Endothelial cell of umbilical vein (primary cell): ENCODE measurements around the gene ENTREP1. TPM values are rescaled to one million over a fixed set of nuclear protein-coding genes. Genes with fewer than 3 reads are reported as not detected.

ENCODE experiments used
- BruUV-seq: library from RNA; stranded (reverse); fragments of 400-500 nt; replicated peaks from 2 replicates; lab custom pipeline; 2021; lab: Mats Ljungman, UMichigan
- CTCF ChIA-PET: fragments of 300-600, 350-600 bp; sonication (Branson Sonifier 250); formaldehyde crosslinking; loops from one replicate; lab custom pipeline; 2021; ENCODE audit warnings: antibody characterized with exemption, inconsistent platforms; lab: Charles Lee
- POLR2A ChIA-PET: fragments of 300-600, 350-600 bp; sonication (Branson Sonifier 250); formaldehyde crosslinking; loops from one replicate; lab custom pipeline; 2021; ENCODE audit warnings: antibody characterized with exemption, inconsistent platforms; lab: Charles Lee
- DNase-seq: peaks from one replicate; pipeline ENCODE4 v3.0.0-alpha.2; 2011; ENCODE audit warnings: low read depth, low spot score
- FAIRE-seq: peaks from 2 replicates; lab custom pipeline; 2011; peaks lifted over from hg19 to GRCh38; lab: Jason Lieb, UNC
- H2AFZ ChIP-seq: 2 replicates; pipeline ENCODE4 v1.6.0; 2012; ENCODE audit warnings: low read depth, low read length, control low read depth, inconsistent platforms
- H3K27ac ChIP-seq: 2 replicates; pipeline ENCODE4 v1.5.1; 2011; ENCODE audit warnings: low read depth, mild to moderate bottlenecking, control low read depth, low read length, moderate library complexity; ENCODE audit not compliant: insufficient read depth
- H3K27me3 ChIP-seq, 2 experiments: 2 replicates each; pipeline versions ENCODE4 v1.6.0 to v1.6.1; 2011; ENCODE audit warnings: low read length in 2 of 2, mixed read lengths in 1 of 2; ENCODE audit not compliant: control insufficient read depth in 2 of 2, insufficient read depth in 2 of 2
- H3K36me3 ChIP-seq, 2 experiments: 2 replicates in 1 of 2; 3 replicates in 1 of 2; pipeline ENCODE4 v1.5.1; 2011; ENCODE audit warnings: low read length in 2 of 2, mild to moderate bottlenecking in 1 of 2, moderate library complexity in 1 of 2; ENCODE audit not compliant: control insufficient read depth in 2 of 2, insufficient read depth in 2 of 2; ENCODE audit errors: extremely low read depth in 1 of 2
- H3K4me1 ChIP-seq: 3 replicates; pipeline ENCODE4 v1.5.1; 2011; ENCODE audit warnings: mild to moderate bottlenecking, low read length; ENCODE audit not compliant: control insufficient read depth, insufficient read depth; ENCODE audit errors: extremely low read depth
- H3K4me2 ChIP-seq: 2 replicates; pipeline ENCODE4 v1.6.1; 2011; ENCODE audit warnings: low read length, control low read depth, mixed read lengths; ENCODE audit not compliant: insufficient read depth
- H3K4me3 ChIP-seq, 3 experiments: fragments of 200-600 bp in 1 of 3; sonication (generic), shearing (Covaris generic) in 1 of 3; replicated peaks in 1 of 3; 2 replicates each; pipeline ENCODE4 v1.5.1; 2011 to 2016; ENCODE audit warnings: control low read depth in 3 of 3, low read length in 3 of 3, mild to moderate bottlenecking in 2 of 3, inconsistent platforms in 1 of 3, low read depth in 1 of 3, moderate library complexity in 1 of 3; ENCODE audit not compliant: insufficient read depth in 1 of 3
- H3K79me2 ChIP-seq: 2 replicates; pipeline ENCODE4 v1.6.0; 2012; ENCODE audit warnings: low read length, inconsistent platforms; ENCODE audit not compliant: control insufficient read depth, insufficient read depth
- H3K9ac ChIP-seq: replicated peaks from 2 replicates; pipeline ENCODE3; 2011; ENCODE audit warnings: low read length, control low read depth; ENCODE audit not compliant: insufficient read depth; ENCODE audit errors: extremely low read depth
- H3K9me1 ChIP-seq: replicated peaks from 3 replicates; pipeline ENCODE4 v1.6.0; 2011; ENCODE audit warnings: mild to moderate bottlenecking, low read length; ENCODE audit not compliant: control insufficient read depth, insufficient read depth; ENCODE audit errors: extremely low read depth
- H3K9me3 ChIP-seq: replicated peaks from 2 replicates; pipeline ENCODE4 v1.5.1; 2012; ENCODE audit warnings: low read length, inconsistent platforms; ENCODE audit not compliant: control insufficient read depth, insufficient read depth
- H4K20me1 ChIP-seq: replicated peaks from 2 replicates; pipeline ENCODE3; 2011; ENCODE audit warnings: mild to moderate bottlenecking, low read length; ENCODE audit not compliant: control insufficient read depth, insufficient read depth; ENCODE audit errors: extremely low read depth
- CTCF ChIP-seq, 2 donors: IDR thresholded peaks; 1 replicate in 1 of 2; 2 replicates in 1 of 2; pipeline ENCODE4 v1.5.1; 2011; ENCODE audit warnings: low read length in 2 of 2, mild to moderate bottlenecking in 2 of 2, moderate library complexity in 2 of 2, control low read depth in 1 of 2, inconsistent platforms in 1 of 2, low read depth in 1 of 2; ENCODE audit not compliant: insufficient read depth in 1 of 2; ENCODE audit errors: extremely low read depth in 1 of 2
- EZH2 ChIP-seq: IDR thresholded peaks from 2 replicates; pipeline ENCODE4 v1.6.1; 2012; ENCODE audit warnings: borderline replicate concordance, low read depth, mild to moderate bottlenecking, moderate library complexity, low read length, inconsistent platforms; ENCODE audit not compliant: severe bottlenecking
- FOS ChIP-seq: IDR thresholded peaks from 2 replicates; pipeline ENCODE4 v1.6.1; 2011; ENCODE audit warnings: mild to moderate bottlenecking, low read length, moderate library complexity, borderline replicate concordance; ENCODE audit not compliant: insufficient read depth
- GATA2 ChIP-seq: IDR thresholded peaks from 2 replicates; pipeline ENCODE4 v1.7.0; 2011; ENCODE audit warnings: low read depth, mild to moderate bottlenecking, moderate library complexity, mixed read lengths, low read length; ENCODE audit not compliant: insufficient read length, insufficient read depth
- JUN ChIP-seq: IDR thresholded peaks from 2 replicates; pipeline ENCODE4 v1.6.1; 2011; ENCODE audit warnings: borderline replicate concordance, low read depth; ENCODE audit not compliant: insufficient read length, insufficient read depth
- MAX ChIP-seq: IDR thresholded peaks from 2 replicates; pipeline ENCODE4 v1.6.1; 2011; ENCODE audit not compliant: insufficient read depth, insufficient read length
- MYC ChIP-seq: IDR thresholded peaks from one replicate; pipeline ENCODE4 v1.6.1; 2011; ENCODE audit warnings: mild to moderate bottlenecking, low read depth, low read length
- POLR2A ChIP-seq: IDR thresholded peaks from 2 replicates; pipeline ENCODE4 v1.6.1; 2012; ENCODE audit warnings: low read depth, mild to moderate bottlenecking, control low read depth, low read length
- POLR2AphosphoS5 ChIP-seq: IDR thresholded peaks from 2 replicates; pipeline ENCODE4 v1.6.1; 2012; ENCODE audit warnings: low read depth, mild to moderate bottlenecking, control low read depth, low read length, moderate library complexity; ENCODE audit not compliant: insufficient read depth
- dilution Hi-C: fragments of 300-500 bp; cut with MboI; formaldehyde crosslinking; loops from one replicate; pipeline ENCODE4 v1.15.0; 2019; ENCODE audit warnings: low sequenced_read_pairs; ENCODE audit not compliant: extremely low pct_ligation_motif_present
- intact Hi-C: fragments of 100-400 bp; cut with micrococcal nuclease; formaldehyde crosslinking; loops from one replicate; pipeline ENCODE4 v1.10.0; 2022
- polyA plus RNA-seq, 4 experiments: library from polyadenylated mRNA; depleted of rRNA in 3 of 4; stranded (reverse) in 3 of 4; unstranded in 1 of 4; fragments of >200 nt; gene quantifications; 2 replicates each; pipeline versions ENCODE4 v1.2.1 to v1.2.3, GENCODE V29; 2011 to 2012; ENCODE audit warnings: missing spikeins in 1 of 4
- total RNA-seq: library from RNA; stranded (reverse); gene quantifications from 2 replicates; pipeline ENCODE4 v1.2.3, GENCODE V29; 2021

The ENTREP1 gene
- total and polyA plus RNA-seq, 2 donors (not counting 3 experiments of a cell fraction or from before 2014, with no cell fraction given): 7.1 to 13.5 TPM

- Histone ChIP-seq H3K36me3 (no peaks in the 10 kb centered on the region), H3K9me1 (no peaks in the 10 kb centered on the region), H3K9ac (no peak overlapping the region), H3K79me2 (no peaks in the 10 kb centered on the region), H4K20me1 (no peaks in the 10 kb centered on the region), H2AFZ (no peak overlapping the region), H3K27me3 (no peaks in the 10 kb centered on the region), H3K4me3 (no peak overlapping the region), H3K4me1 (peaks cover 2% of the 10 kb centered on the region), H3K9me3 (no peaks in the 10 kb centered on the region), H3K4me2 (no peak overlapping the region), H3K27ac (no peak overlapping the region)
- no TSS peak for BruUV-seq
- DNase-seq (no peak), FAIRE-seq (no peak)
- intact Hi-C loops: no loop called here
- ChIA-PET CTCF (no interaction called here), POLR2A (no interaction called here)
- no peak for TF ChIP-seq GATA2
- TF ChIP-seq FOS: no peak
- no peak for TF ChIP-seq CTCF (IDR thresholded peaks at IDR 0.05; ENCODE audit: extremely low read depth in 1 of 2, insufficient read depth in 1 of 2, low read depth in 1 of 2, low read length in 2 of 2)
- TF ChIP-seq JUN: no peak
- TF ChIP-seq POLR2A: no peak
- no peak for TF ChIP-seq MAX
- no peak for TF ChIP-seq POLR2AphosphoS5
- no peak for TF ChIP-seq EZH2
- no peak for TF ChIP-seq MYC
- dilution Hi-C loops: no loop called here
Measured at GRCh38 chr9:69395718-69396117, 70.7 kb downstream of the ENTREP1 start.
